ENCODE results near the gene AFF3.

GRCh38 chr2:99619151-99619550 lies 523.2 kb downstream of the AFF3 start:
- TF ChIP-seq CTCF (IDR thresholded peaks at IDR 0.05) (no peak), POLR2A (IDR thresholded peaks at IDR 0.05) (no peak)

Measured in stomach (tissue), 4 donors.